Gastrocnemius medialis (tissue), 4 donors: Measurements from ENCODE around the gene KCNA4.

Experiments used
- POLR2A ChIP-seq, 2 donors: fragments of 450-650 bp; IDR thresholded peaks; one replicate each; pipeline ENCODE4 v1.6.1; 2017; ENCODE audit warnings: antibody characterized with exemption in 2 of 2, mild to moderate bottlenecking in 2 of 2, moderate library complexity in 2 of 2
- TF ChIP-seq, protein P1 (sequence below), 5 experiments: fragments of 450-650 bp in 3 of 5; fragments of 200-600 bp in 2 of 5; sonication (generic) in 2 of 5; IDR thresholded peaks in 4 of 5; conservative IDR thresholded peaks in 1 of 5; 1 replicate in 4 of 5; 2 replicates in 1 of 5; pipeline ENCODE4 v1.5.1; 2016 to 2019; ENCODE audit warnings: antibody characterized with exemption in 5 of 5, mild to moderate bottlenecking in 3 of 5, moderate library complexity in 3 of 5

DNA sequence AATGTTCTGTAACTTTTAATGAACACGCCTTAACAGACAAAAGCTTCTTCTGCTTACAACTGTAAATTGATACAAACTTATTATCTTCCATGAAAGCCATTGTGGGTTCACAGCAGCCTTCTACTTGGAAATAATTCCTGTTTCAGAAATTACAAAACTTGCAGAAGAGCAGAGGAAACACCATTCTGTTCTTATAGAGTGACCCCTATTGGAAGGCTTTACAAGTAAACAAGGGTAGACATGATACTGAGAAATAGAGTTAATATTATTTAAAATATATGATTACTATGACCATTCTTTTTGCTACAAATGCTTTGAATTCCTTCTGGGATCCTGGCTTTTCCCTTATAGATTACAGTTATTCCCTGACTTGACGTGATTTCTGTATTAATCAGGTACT, 32.4 kb upstream of the KCNA4 start:
- TF ChIP-seq, protein P1, sequence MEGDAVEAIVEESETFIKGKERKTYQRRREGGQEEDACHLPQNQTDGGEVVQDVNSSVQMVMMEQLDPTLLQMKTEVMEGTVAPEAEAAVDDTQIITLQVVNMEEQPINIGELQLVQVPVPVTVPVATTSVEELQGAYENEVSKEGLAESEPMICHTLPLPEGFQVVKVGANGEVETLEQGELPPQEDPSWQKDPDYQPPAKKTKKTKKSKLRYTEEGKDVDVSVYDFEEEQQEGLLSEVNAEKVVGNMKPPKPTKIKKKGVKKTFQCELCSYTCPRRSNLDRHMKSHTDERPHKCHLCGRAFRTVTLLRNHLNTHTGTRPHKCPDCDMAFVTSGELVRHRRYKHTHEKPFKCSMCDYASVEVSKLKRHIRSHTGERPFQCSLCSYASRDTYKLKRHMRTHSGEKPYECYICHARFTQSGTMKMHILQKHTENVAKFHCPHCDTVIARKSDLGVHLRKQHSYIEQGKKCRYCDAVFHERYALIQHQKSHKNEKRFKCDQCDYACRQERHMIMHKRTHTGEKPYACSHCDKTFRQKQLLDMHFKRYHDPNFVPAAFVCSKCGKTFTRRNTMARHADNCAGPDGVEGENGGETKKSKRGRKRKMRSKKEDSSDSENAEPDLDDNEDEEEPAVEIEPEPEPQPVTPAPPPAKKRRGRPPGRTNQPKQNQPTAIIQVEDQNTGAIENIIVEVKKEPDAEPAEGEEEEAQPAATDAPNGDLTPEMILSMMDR (IDR thresholded peaks at IDR 0.05 in 4 of 5, conservative IDR thresholded peaks at IDR 0.05 in 1 of 5): no peak
- no peak for TF ChIP-seq POLR2A (IDR thresholded peaks at IDR 0.05)
